ENCODE measurements around the gene ENOX1.

Gene ENOX1

GRCh38 chr13:43682701-43683100 lies 104.1 kb downstream of the ENOX1 start:
- Mint-ChIP-seq H3K27ac (no peak overlapping the region), H3K4me1 (no peaks in the 10 kb centered on the region), H3K4me3 (no peak overlapping the region), H3K36me3 (ENCODE audit: low read depth) (no peaks in the 10 kb centered on the region), H3K27me3 (ENCODE audit: low read depth) (peaks cover 2% of the 10 kb centered on the region), H3K9me3 (no peaks in the 10 kb centered on the region)
- TF ChIP-seq CTCF (IDR thresholded peaks at IDR 0.05; ENCODE audit: unreplicated experiment in 3 of 3) = no peak

DNA sequence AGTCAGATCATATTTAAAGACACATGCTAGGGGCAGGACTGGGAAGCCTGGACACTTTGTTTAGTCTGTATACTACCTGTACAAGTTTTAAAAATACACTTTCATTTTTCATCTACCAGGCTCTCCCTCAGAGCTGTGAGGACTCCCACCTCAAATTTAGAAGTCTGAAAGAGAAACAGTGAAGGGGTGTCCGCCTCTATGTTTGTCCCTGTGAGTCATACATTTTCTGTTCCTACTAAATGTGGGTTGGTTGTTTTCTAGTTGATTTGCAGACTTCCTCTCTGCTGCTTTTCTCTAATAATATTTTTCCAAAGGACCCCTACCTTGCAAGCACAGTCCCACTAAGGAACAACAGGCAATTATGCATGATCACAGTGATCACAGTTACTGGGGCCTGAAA lies 110.5 kb downstream of the ENOX1 start:
- no peaks in the 10 kb centered on the region for H3K4me1 Mint-ChIP-seq
- no peaks in the 10 kb centered on the region for H3K27me3 Mint-ChIP-seq (ENCODE audit: low read depth)
- H3K27ac Mint-ChIP-seq = no peak overlapping the region
- TF ChIP-seq CTCF (IDR thresholded peaks at IDR 0.05; ENCODE audit: unreplicated experiment in 3 of 3) = no peak
- H3K9me3 Mint-ChIP-seq = no peaks in the 10 kb centered on the region
- peaks cover 3% of the 10 kb centered on the region for H3K36me3 Mint-ChIP-seq (ENCODE audit: low read depth)
- H3K4me3 Mint-ChIP-seq = no peak overlapping the region

GRCh38 chr13:43675577-43675976 lies 111.2 kb downstream of the ENOX1 start:
- Mint-ChIP-seq H3K4me3 (no peak overlapping the region), H3K27me3 (ENCODE audit: low read depth) (no peaks in the 10 kb centered on the region), H3K4me1 (no peaks in the 10 kb centered on the region), H3K9me3 (no peaks in the 10 kb centered on the region), H3K27ac (no peak overlapping the region), H3K36me3 (ENCODE audit: low read depth) (peaks cover 3% of the 10 kb centered on the region)
- no peak for TF ChIP-seq CTCF (IDR thresholded peaks at IDR 0.05; ENCODE audit: unreplicated experiment in 3 of 3)

- H3K27me3 Mint-ChIP-seq (ENCODE audit: low read depth) = no peaks in the 10 kb centered on the region
- H3K4me1 Mint-ChIP-seq = peaks cover 5% of the 10 kb centered on the region
- no peak overlapping the region for H3K4me3 Mint-ChIP-seq
- H3K27ac Mint-ChIP-seq = no peak overlapping the region
- H3K36me3 Mint-ChIP-seq (ENCODE audit: low read depth) = peaks cover 3% of the 10 kb centered on the region
- H3K9me3 Mint-ChIP-seq = no peaks in the 10 kb centered on the region
- TF ChIP-seq CTCF (IDR thresholded peaks at IDR 0.05; ENCODE audit: unreplicated experiment in 3 of 3) = no peak
These were observed 116.8 kb downstream of the ENOX1 start for GRCh38 chr13:43669964-43670363.

- Mint-ChIP-seq H3K9me3 (no peaks in the 10 kb centered on the region), H3K4me3 (no peak overlapping the region), H3K27me3 (ENCODE audit: low read depth) (no peaks in the 10 kb centered on the region), H3K27ac (no peak overlapping the region), H3K4me1 (peaks cover 12% of the 10 kb centered on the region), H3K36me3 (ENCODE audit: low read depth) (peaks cover 2% of the 10 kb centered on the region)
- no peak for TF ChIP-seq CTCF (IDR thresholded peaks at IDR 0.05; ENCODE audit: unreplicated experiment in 3 of 3)
These were observed 117.7 kb downstream of the ENOX1 start for GRCh38 chr13:43669101-43669500.

DNA sequence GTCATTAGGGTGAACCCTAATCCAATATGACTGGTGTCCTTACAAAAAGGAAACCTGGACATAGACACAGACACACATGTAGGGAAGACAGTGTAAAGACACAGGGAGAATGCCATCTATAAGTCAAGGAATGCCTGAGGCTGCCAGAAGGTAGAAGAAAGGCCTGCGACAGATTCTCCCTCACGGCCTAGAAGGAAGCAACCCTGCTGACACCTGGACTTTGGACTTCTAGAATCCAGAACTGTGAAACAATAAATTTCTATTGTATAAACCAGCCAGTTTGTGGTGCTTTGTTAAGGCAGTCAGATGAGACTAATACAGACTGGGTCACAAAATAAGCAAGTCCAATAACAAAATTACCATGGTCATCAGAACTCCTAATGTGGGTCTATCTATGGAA lies 120.4 kb downstream of the ENOX1 start:
- H3K27me3 Mint-ChIP-seq (ENCODE audit: low read depth) = no peaks in the 10 kb centered on the region

More for the DNA sequence above, 120.4 kb downstream of the ENOX1 start:
- Mint-ChIP-seq H3K4me1 (peaks cover 30% of the 10 kb centered on the region), H3K36me3 (ENCODE audit: low read depth) (no peaks in the 10 kb centered on the region), H3K27ac (no peak overlapping the region), H3K4me3 (no peak overlapping the region), H3K9me3 (no peaks in the 10 kb centered on the region)
- TF ChIP-seq CTCF (IDR thresholded peaks at IDR 0.05; ENCODE audit: unreplicated experiment in 3 of 3) = no peak
